Fibroblast of lung (primary cell): ENCODE measurements around the gene TSGA10IP.

Source experiments
- CTCF ChIP-seq, 2 donors: IDR thresholded peaks in 1 of 2; conservative IDR thresholded peaks in 1 of 2; 1 replicate in 1 of 2; 2 replicates in 1 of 2; pipeline ENCODE4 v1.5.1; 2011 to 2012; ENCODE audit warnings: low read length in 2 of 2, control low read depth in 1 of 2, inconsistent platforms in 1 of 2, low read depth in 1 of 2, mild to moderate bottlenecking in 1 of 2
- EZH2 ChIP-seq: IDR thresholded peaks from 2 replicates; pipeline ENCODE4 v1.5.1; 2012; ENCODE audit warnings: low read length, control low read depth, mild to moderate bottlenecking; ENCODE audit errors: missing control alignments

- TF ChIP-seq CTCF (conservative IDR thresholded peaks at IDR 0.05 in 1 of 2, IDR thresholded peaks at IDR 0.05 in 1 of 2; ENCODE audit: low read depth in 1 of 2, low read length in 2 of 2) (no peak), EZH2 (no peak)
These were observed 61.6 kb downstream of the TSGA10IP start for GRCh38 chr11:66006891-66007176.
